Astrocyte (in vitro differentiated cells and primary cell): ENCODE data around the gene PPP1CC. TPM values are rescaled to one million over a fixed set of nuclear protein-coding genes. Genes with fewer than 3 reads are reported as not detected.

Source experiments
- DNase-seq: peaks from one replicate; pipeline ENCODE4 v3.0.0-alpha.2; 2010; ENCODE audit warnings: low read depth
- FAIRE-seq: peaks from 2 replicates; lab custom pipeline; 2011; peaks lifted over from hg19 to GRCh38; lab: Jason Lieb, UNC
- H2AFZ ChIP-seq: 2 replicates; pipeline ENCODE4 v1.6.0; 2012; ENCODE audit warnings: low read depth, low read length, inconsistent platforms
- H3K27ac ChIP-seq: 2 replicates; pipeline ENCODE4 v1.5.1; 2011; ENCODE audit warnings: low read depth, low read length, inconsistent platforms
- H3K27me3 ChIP-seq: 2 replicates; pipeline ENCODE4 v1.6.0; 2011; ENCODE audit warnings: low read length, inconsistent platforms; ENCODE audit not compliant: insufficient read depth
- H3K36me3 ChIP-seq: 2 replicates; pipeline ENCODE4 v1.5.1; 2011; ENCODE audit warnings: low read length, inconsistent platforms; ENCODE audit not compliant: insufficient read depth
- H3K4me1 ChIP-seq: 2 replicates; pipeline ENCODE4 v1.5.1; 2011; ENCODE audit warnings: low read length, inconsistent platforms; ENCODE audit not compliant: insufficient read depth
- H3K4me2 ChIP-seq: 2 replicates; pipeline ENCODE4 v1.6.0; 2012; ENCODE audit warnings: low read length, inconsistent platforms
- H3K4me3 ChIP-seq: 2 replicates; pipeline ENCODE4 v1.5.1; 2011; ENCODE audit warnings: low read depth, mild to moderate bottlenecking, low read length, inconsistent platforms; ENCODE audit not compliant: insufficient read depth
- H3K79me2 ChIP-seq: 2 replicates; pipeline ENCODE4 v1.6.0; 2012; ENCODE audit warnings: mild to moderate bottlenecking, low read length, inconsistent platforms; ENCODE audit not compliant: insufficient read depth
- H3K9ac ChIP-seq: 2 replicates; pipeline ENCODE4 v1.6.0; 2012; ENCODE audit warnings: mild to moderate bottlenecking, low read length, inconsistent platforms
- H3K9me3 ChIP-seq: 2 replicates; pipeline ENCODE4 v1.5.1; 2012; ENCODE audit warnings: low read depth, mild to moderate bottlenecking, low read length, inconsistent platforms; ENCODE audit not compliant: insufficient read depth
- H4K20me1 ChIP-seq: 2 replicates; pipeline ENCODE4 v1.6.0; 2012; ENCODE audit warnings: low read length, inconsistent platforms; ENCODE audit not compliant: insufficient read depth
- H3K27ac Mint-ChIP-seq: one replicate; pipeline ENCODE4 v1.8.0; 2021; ENCODE audit warnings: mild to moderate bottlenecking, mixed read lengths; ENCODE audit not compliant: unreplicated experiment
- H3K27me3 Mint-ChIP-seq: one replicate; pipeline ENCODE4 v1.8.0; 2021; ENCODE audit warnings: low read depth, mixed read lengths; ENCODE audit not compliant: unreplicated experiment
- H3K36me3 Mint-ChIP-seq: one replicate; pipeline ENCODE4 v1.8.0; 2021; ENCODE audit warnings: low read depth, mixed read lengths; ENCODE audit not compliant: unreplicated experiment
- H3K4me1 Mint-ChIP-seq: one replicate; pipeline ENCODE4 v1.8.0; 2021; ENCODE audit warnings: low read depth, mixed read lengths; ENCODE audit not compliant: unreplicated experiment
- H3K4me3 Mint-ChIP-seq: one replicate; pipeline ENCODE4 v1.8.0; 2021; ENCODE audit warnings: mild to moderate bottlenecking, moderate library complexity, mixed read lengths; ENCODE audit not compliant: unreplicated experiment
- H3K9me3 Mint-ChIP-seq: one replicate; pipeline ENCODE4 v1.8.0; 2021; ENCODE audit warnings: mild to moderate bottlenecking, mixed read lengths; ENCODE audit not compliant: unreplicated experiment
- CTCF ChIP-seq: IDR thresholded peaks from 2 replicates; pipeline ENCODE4 v1.5.1; 2011; ENCODE audit warnings: low read depth, mild to moderate bottlenecking, inconsistent platforms, low read length, moderate library complexity; ENCODE audit not compliant: insufficient read depth
- EZH2 ChIP-seq: IDR thresholded peaks from 2 replicates; pipeline ENCODE4 v1.6.1; 2012; ENCODE audit warnings: mild to moderate bottlenecking, low read length, inconsistent platforms; ENCODE audit not compliant: insufficient read depth
- total RNA-seq: library from RNA; stranded (reverse); gene quantifications from 2 replicates; pipeline ENCODE4 v1.2.1, GENCODE V29; 2021

PPP1CC gene
- total RNA-seq, 1 donor from 2014 or later: 107 TPM

GRCh38 chr12:110690127-110690430 lies 52.6 kb downstream of the PPP1CC start:
- no peaks in the 10 kb centered on the region for H3K4me1 ChIP-seq
- Mint-ChIP-seq H3K27ac (no peak overlapping the region), H3K9me3 (peaks cover 7% of the 10 kb centered on the region), H3K4me3 (peak overlapping the region; percentile 45), H3K27me3 (peaks cover 41% of the 10 kb centered on the region), H3K36me3 (no peaks in the 10 kb centered on the region), H3K4me1 (peaks cover 3% of the 10 kb centered on the region)
- H3K9me3 ChIP-seq: no peaks in the 10 kb centered on the region
- FAIRE-seq (no peak), DNase-seq (no peak)
- H3K27me3 ChIP-seq: peaks cover 5% of the 10 kb centered on the region
- H3K4me3 ChIP-seq: no peak overlapping the region
- no peak overlapping the region for H3K27ac ChIP-seq
- H3K36me3 ChIP-seq: no peaks in the 10 kb centered on the region
- no peaks in the 10 kb centered on the region for H4K20me1 ChIP-seq
- H2AFZ ChIP-seq: peak overlapping the region; percentile 92
- H3K4me2 ChIP-seq: peak overlapping the region; percentile 81
- H3K9ac ChIP-seq: no peak overlapping the region
- TF ChIP-seq CTCF: no peak
- no peak for TF ChIP-seq EZH2
- no peaks in the 10 kb centered on the region for H3K79me2 ChIP-seq

- peaks cover 5% of the 10 kb centered on the region for H3K27me3 ChIP-seq
- H3K9ac ChIP-seq: peak overlapping the region; percentile 54
- no peaks in the 10 kb centered on the region for H3K4me1 ChIP-seq
- FAIRE-seq (no peak), DNase-seq (peak; percentile 9)
- Mint-ChIP-seq H3K4me3 (peak overlapping the region; percentile 76), H3K27ac (no peak overlapping the region), H3K9me3 (peaks cover 9% of the 10 kb centered on the region), H3K36me3 (no peaks in the 10 kb centered on the region), H3K4me1 (peaks cover 3% of the 10 kb centered on the region), H3K27me3 (peaks cover 43% of the 10 kb centered on the region)
- H3K27ac ChIP-seq: no peak overlapping the region
- no peaks in the 10 kb centered on the region for H3K9me3 ChIP-seq
- H3K36me3 ChIP-seq: no peaks in the 10 kb centered on the region
- H3K4me3 ChIP-seq: peak overlapping the region; percentile 42
- TF ChIP-seq EZH2 (no peak), CTCF (no peak)
- H3K79me2 ChIP-seq: no peaks in the 10 kb centered on the region
- H4K20me1 ChIP-seq: no peaks in the 10 kb centered on the region
- H3K4me2 ChIP-seq: peak overlapping the region; percentile 81
- peak overlapping the region; percentile 92 for H2AFZ ChIP-seq
Measured at GRCh38 chr12:110689281-110690126, 53.2 kb downstream of the PPP1CC start.
